SU-DHL-6 (cell line): ENCODE measurements around the gene PLIN3.

ENCODE experiments used
- H2AFZ ChIP-seq: fragments of 200-600 bp; sonication (generic); 2 replicates; pipeline ENCODE4 v1.6.1; 2014; ENCODE audit warnings: low read depth, mild to moderate bottlenecking, moderate library complexity, mixed read lengths, antibody characterized with exemption, low read length; ENCODE audit not compliant: severe bottlenecking
- H3F3A ChIP-seq: fragments of 200-600 bp; shearing (Covaris generic); 2 replicates; pipeline ENCODE4 v1.6.0; 2016; ENCODE audit warnings: antibody characterized with exemption, mild to moderate bottlenecking; ENCODE audit not compliant: insufficient read depth
- H3K27ac ChIP-seq: fragments of 200-600 bp; sonication (generic); 2 replicates; pipeline ENCODE4 v1.5.1; 2016; ENCODE audit warnings: low read depth, mild to moderate bottlenecking, low read length, moderate library complexity, mixed read lengths
- H3K27me3 ChIP-seq: fragments of 200-600 bp; sonication (generic), shearing (Covaris generic); 2 replicates; pipeline ENCODE4 v1.6.0; 2014; ENCODE audit warnings: mild to moderate bottlenecking, low read length
- H3K36me3 ChIP-seq: fragments of 200-600 bp; sonication (generic); 2 replicates; pipeline ENCODE4 v1.6.1; 2014; ENCODE audit warnings: mild to moderate bottlenecking, low read length, mixed read lengths
- H3K4me2 ChIP-seq: fragments of 300-600, 200-600 bp; shearing (Covaris generic), sonication (generic); 2 replicates; pipeline ENCODE4 v1.6.0; 2014; ENCODE audit warnings: low read length, low read depth, mild to moderate bottlenecking; ENCODE audit not compliant: poor library complexity, severe bottlenecking
- H3K4me3 ChIP-seq: fragments of 200-600 bp; sonication (generic); 2 replicates; pipeline ENCODE4 v1.5.1; 2014; ENCODE audit warnings: antibody characterized with exemption, low read length, mild to moderate bottlenecking, mixed read lengths; ENCODE audit not compliant: insufficient read depth, poor library complexity, severe bottlenecking
- H3K79me2 ChIP-seq: fragments of 200-600 bp; sonication (generic); 2 replicates; pipeline ENCODE4 v1.6.1; 2014; ENCODE audit warnings: mild to moderate bottlenecking, low read length, moderate library complexity; ENCODE audit not compliant: insufficient read depth
- H3K9ac ChIP-seq: fragments of 200-600 bp; sonication (generic); 2 replicates; pipeline ENCODE4 v1.7.0; 2014; ENCODE audit warnings: mild to moderate bottlenecking, low read length
- H3K9me2 ChIP-seq: fragments of 200-600 bp; sonication (generic); replicated peaks from 2 replicates; pipeline ENCODE4 v1.6.1; 2014; ENCODE audit warnings: low read length; ENCODE audit not compliant: insufficient read depth
- H3K9me3 ChIP-seq: fragments of 200-600 bp; sonication (generic); 2 replicates; pipeline ENCODE4 v1.6.1; 2014; ENCODE audit warnings: low read length, mixed read lengths; ENCODE audit not compliant: insufficient read depth
- H4K20me1 ChIP-seq: fragments of 200-600 bp; sonication (generic); 2 replicates; pipeline ENCODE4 v1.6.1; 2014; ENCODE audit warnings: low read depth, mild to moderate bottlenecking, antibody characterized with exemption, low read length, moderate library complexity, mixed read lengths
- CTCF ChIP-seq: fragments of 200-600 bp; sonication (generic); IDR thresholded peaks from one replicate; pipeline ENCODE4 v1.5.1; 2017; ENCODE audit warnings: antibody characterized with exemption, mild to moderate bottlenecking, low read length, moderate library complexity; ENCODE audit not compliant: insufficient read depth, poor library complexity, severe bottlenecking
- EZH2phosphoT487 ChIP-seq: fragments of 200-600 bp; sonication (generic), shearing (Covaris generic); conservative IDR thresholded peaks from 2 replicates; pipeline ENCODE4 v1.6.1; 2018; ENCODE audit warnings: mild to moderate bottlenecking, antibody characterized with exemption, low read length, moderate library complexity, mixed read lengths

Gene PLIN3

GRCh38 chr19:4873930-4874329, 6.5 kb upstream of the PLIN3 start:
- no peak overlapping the region for H3K27ac ChIP-seq

GRCh38 chr19:4871711-4872110, 4.2 kb upstream of the PLIN3 start:
- peaks cover 5% of the 10 kb centered on the region; the same call in 1 of the 2 replicates for H3K79me2 ChIP-seq
- H3K9me3 ChIP-seq = no peaks in the 10 kb centered on the region
- H3K27ac ChIP-seq = no peak overlapping the region
- no peaks in the 10 kb centered on the region for H3K9me2 ChIP-seq
- H3K9ac ChIP-seq = no peak overlapping the region
- no peaks in the 10 kb centered on the region for H3K36me3 ChIP-seq
- no peak for TF ChIP-seq CTCF
- TF ChIP-seq EZH2phosphoT487 = no peak
- H3K4me3 ChIP-seq = no peak overlapping the region
- H3K27me3 ChIP-seq = no peaks in the 10 kb centered on the region
- no peak overlapping the region for H2AFZ ChIP-seq
- no peaks in the 10 kb centered on the region for H3F3A ChIP-seq
- no peaks in the 10 kb centered on the region for H4K20me1 ChIP-seq
- H3K4me2 ChIP-seq = no peak overlapping the region

More at GRCh38 chr19:4873930-4874329, 6.5 kb upstream of the PLIN3 start:
- Histone ChIP-seq H3K9me3 (no peaks in the 10 kb centered on the region), H4K20me1 (no peaks in the 10 kb centered on the region), H3K9ac (no peak overlapping the region), H3K27me3 (no peaks in the 10 kb centered on the region), H3F3A (no peaks in the 10 kb centered on the region), H3K79me2 (no peaks in the 10 kb centered on the region), H3K4me2 (no peak overlapping the region), H3K9me2 (no peaks in the 10 kb centered on the region), H3K36me3 (no peaks in the 10 kb centered on the region), H3K4me3 (no peak overlapping the region), H2AFZ (no peak overlapping the region)
- no peak for TF ChIP-seq EZH2phosphoT487
- TF ChIP-seq CTCF = no peak

- H4K20me1 ChIP-seq = no peaks in the 10 kb centered on the region
- no peak overlapping the region for H3K4me2 ChIP-seq
- no peaks in the 10 kb centered on the region for H3K27me3 ChIP-seq
- H3K27ac ChIP-seq = no peak overlapping the region
- no peaks in the 10 kb centered on the region for H3K9me2 ChIP-seq
- no peak overlapping the region for H3K9ac ChIP-seq
- H3K36me3 ChIP-seq = no peaks in the 10 kb centered on the region
- H3K4me3 ChIP-seq = no peak overlapping the region
- no peaks in the 10 kb centered on the region for H3K9me3 ChIP-seq
- no peak for TF ChIP-seq EZH2phosphoT487
- TF ChIP-seq CTCF = no peak
- H3F3A ChIP-seq = no peaks in the 10 kb centered on the region
- H3K79me2 ChIP-seq = peaks cover 5% of the 10 kb centered on the region; the same call in 1 of the 2 replicates
- H2AFZ ChIP-seq = no peak overlapping the region
Observed at GRCh38 chr19:4870025-4870700, 2.7 kb upstream of the PLIN3 start.
